GM19467 (cell line): ENCODE measurements around the gene CAND2.
"Not testable (repeated sequence)": the region's sequence is repeated elsewhere in the genome, so short reads cannot be mapped to it uniquely, and the experiment has no call there.

Experiments used
- ATAC-seq: cut with Tn5 transposase; IDR thresholded peaks from one replicate; pipeline ENCODE4 v1.9.1; 2021; ENCODE audit warnings: mild to moderate bottlenecking, moderate library complexity; ENCODE audit not compliant: unreplicated experiment

The CAND2 gene

DNA sequence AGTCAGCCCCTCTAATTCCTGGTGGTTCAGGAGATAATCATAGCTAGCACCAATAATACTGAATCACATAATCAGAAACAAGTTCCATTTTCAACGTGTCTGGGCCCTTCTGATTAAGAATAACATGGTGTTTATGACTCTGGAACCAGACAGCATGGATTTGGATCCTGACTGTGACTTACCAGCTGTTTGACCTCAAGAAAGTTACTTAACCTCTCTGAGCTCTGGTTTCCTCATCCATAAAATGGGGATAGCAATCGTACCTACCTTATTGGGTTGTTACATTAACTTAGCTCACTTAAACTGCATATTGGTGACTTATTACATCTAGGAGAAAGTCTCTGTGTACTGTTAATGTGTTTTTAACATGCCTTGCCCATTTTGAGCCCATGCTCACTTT, 26.7 kb upstream of the CAND2 start:
- no peak for ATAC-seq

GRCh38 chr3:12771236-12771635, 25.2 kb upstream of the CAND2 start:
- no peak for ATAC-seq

DNA sequence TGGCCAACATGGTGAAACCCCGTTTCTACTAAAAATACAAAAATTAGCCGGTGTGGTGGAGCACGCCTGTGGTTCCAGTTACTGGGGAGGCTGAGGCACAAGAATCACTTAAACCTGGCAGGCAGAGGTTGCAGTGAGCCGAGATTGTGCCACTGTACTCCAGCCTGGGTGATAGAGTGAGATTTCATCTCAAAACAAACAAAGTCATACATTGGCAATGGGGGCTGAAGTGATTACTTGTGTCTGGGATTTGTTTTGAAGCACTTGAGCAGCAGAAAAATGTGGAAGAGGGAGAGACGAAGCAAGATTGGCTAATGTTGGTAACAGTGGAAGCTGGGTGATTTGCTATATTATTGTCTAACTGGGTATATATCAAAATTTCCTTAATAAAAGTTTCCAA, 24.0 kb upstream of the CAND2 start:
- ATAC-seq = no peak

DNA sequence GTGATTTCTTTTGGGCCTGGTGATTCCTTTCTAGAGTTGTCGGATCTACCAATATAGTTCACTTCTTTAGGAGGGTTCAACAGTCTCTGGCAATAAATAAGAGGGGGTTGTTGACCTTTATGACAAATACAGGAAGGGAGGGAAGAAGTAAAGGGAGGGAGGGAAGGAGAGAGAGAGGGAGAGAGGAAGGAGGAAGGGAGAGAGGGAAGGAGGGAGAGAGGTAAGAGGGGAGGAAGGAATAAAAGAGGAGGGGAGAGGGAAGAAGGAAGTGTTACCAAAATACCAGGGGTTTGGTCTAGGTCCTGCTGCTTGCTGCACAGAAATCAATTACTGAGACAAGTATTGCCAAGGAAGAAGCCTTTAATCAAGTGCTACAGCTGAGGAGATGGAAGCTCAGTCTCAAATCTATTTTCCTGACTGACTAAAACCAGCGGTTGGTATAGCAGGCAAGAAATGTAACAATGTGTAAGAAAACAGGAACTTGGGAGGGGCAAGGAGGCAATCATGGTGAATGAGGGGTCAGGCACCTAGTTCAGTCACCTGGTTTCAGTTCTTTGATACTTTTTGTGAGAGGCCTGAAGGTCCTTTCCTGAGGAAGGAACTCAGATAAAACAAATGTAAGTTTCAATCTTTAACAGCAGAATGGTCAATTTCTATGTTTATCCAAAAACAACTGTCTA, 23.3 kb upstream of the CAND2 start:
- no peak for ATAC-seq

GRCh38 chr3:12773710-12774086, 22.8 kb upstream of the CAND2 start:
- no peak for ATAC-seq

GRCh38 chr3:12774619-12775018, 21.9 kb upstream of the CAND2 start:
- no peak for ATAC-seq

GRCh38 chr3:12775226-12775625, 21.3 kb upstream of the CAND2 start:
- no peak for ATAC-seq

DNA sequence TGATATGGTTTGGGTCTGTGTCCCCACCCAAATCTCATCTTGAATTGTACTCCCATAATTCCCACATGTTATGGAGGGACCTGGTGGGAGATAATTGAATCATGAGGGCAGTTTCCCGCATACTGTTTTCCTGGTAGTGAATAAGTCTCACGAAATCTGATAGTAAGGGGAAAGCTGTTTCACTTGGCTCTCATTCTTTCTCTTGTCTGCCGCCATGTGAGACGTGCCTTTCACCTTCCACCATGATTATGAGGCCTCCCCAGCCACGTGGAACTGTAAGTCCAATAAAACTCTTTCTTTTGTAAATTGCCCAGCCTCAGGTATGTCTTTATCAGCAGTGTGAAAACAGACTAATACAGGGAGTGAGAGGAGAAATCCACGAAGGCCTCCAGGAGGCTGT, 20.5 kb upstream of the CAND2 start:
- ATAC-seq = not testable (repeated sequence)

GRCh38 chr3:12777171-12777570, 19.3 kb upstream of the CAND2 start:
- no peak for ATAC-seq

DNA sequence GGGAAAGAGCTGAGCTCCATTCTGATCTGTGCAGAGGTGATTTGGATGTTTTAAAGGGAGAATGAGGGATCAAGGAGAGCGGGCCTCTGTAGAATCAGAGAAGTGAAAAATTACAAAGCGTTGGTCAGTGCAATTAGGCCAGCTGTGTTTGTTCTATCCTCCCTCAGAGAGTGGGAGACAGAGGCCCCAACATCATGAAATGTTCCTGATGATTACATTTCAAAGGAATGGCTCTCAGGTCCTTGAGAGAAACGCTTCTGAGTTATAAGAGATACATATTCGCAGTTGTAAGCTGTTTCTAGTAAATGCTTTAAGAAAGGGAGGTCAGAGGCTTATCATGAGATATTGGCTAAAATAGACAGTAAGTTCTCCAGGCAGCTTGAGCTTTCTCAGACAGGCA, 15.7 kb upstream of the CAND2 start:
- ATAC-seq = no peak

GRCh38 chr3:12782172-12782815, 14.2 kb upstream of the CAND2 start:
- ATAC-seq = no peak

- ATAC-seq = no peak
Measured at GRCh38 chr3:12785096-12785495, 11.4 kb upstream of the CAND2 start.

GRCh38 chr3:12787346-12787745, 9.1 kb upstream of the CAND2 start:
- not testable (repeated sequence) for ATAC-seq

DNA sequence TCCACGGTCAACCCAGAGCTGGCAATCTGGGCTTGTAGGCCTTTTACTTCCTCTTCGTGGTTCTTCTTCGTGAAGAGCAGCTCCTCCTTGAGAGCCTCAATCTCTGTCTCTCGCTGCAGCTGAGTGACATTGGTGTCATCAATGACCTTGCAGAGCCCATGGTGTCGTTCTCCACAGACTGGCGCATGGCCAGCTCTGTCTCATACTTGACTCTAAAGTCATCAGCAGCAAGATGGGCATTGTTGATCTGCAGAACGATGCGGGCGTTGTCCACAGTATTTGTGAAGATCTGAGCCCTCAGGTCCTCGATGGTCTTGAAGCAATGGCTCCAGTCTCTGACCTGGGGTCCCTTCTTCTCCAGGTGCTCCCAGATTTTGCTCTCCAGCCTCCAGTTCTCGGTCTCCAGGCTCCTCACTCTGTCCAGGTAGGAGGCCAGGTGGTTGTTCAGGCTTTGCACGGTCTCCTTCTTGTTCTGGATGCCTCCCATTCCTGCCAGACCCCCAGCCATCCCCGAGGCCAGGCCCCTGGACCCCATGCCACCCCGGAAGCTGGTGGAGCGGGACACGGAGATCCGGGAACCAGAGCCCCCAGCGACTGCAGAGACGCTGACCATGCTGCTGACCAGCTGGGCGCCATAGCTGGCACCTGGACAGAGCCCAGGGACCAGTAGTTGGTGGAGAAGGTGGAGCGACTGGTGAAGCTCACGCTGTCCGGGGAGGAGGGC, 8.4 kb upstream of the CAND2 start:
- not testable (repeated sequence) for ATAC-seq

DNA sequence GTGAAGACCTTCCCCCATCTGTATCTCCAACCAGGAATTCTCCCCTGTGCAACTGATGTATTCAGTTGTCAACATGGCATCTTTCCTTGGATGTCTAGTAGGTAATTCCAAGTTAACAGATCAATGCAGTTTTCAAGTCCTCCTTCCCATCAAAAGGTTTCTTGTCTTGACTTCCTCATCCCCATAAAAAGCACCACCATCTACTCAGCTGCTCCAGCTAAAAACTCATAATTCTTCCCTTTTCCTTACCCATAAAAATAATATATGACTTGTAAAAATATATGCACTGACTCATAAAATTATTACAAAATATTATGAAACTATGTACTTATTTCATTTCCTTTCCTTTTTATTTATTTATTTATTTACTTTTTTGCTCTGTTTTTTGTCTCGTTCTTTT, 5.0 kb upstream of the CAND2 start:
- ATAC-seq = no peak

GRCh38 chr3:12793701-12794100, 2.8 kb upstream of the CAND2 start:
- ATAC-seq = no peak

DNA sequence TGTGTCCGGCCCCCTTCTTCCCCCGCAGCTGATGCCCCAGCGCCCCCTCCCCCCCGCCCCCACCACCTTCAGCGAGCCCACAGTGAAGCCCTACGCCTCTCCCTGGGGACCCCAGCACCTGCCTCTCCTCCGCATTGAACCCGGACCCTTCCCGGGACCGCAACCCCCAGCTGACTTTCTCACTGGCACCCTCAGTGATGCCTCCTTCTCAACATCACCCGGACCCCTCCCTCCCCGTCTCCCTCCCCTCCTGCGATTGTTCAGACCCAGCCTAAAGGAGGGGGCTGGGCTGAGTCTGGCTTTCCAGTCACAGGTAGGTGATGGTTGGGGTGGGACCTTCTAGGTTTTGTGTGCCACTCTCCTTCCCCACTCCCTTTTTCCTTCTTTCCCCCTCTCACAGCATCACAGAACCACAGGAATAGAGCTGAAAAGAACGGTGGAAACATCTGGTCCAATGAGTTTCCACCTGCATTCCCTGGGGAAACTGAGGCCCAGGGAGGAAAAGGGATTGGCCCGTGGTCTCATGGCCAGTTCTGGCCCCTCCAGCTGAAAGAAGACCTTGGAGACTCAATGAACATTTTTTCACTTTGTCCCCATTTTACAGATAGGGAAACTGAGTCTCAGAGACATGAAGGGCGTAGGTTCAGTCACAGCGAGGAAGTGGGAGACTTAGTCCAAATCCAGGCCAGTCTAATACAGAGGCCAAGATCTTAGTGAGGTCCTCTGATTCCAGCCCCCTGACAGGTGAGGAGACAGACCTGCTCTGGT, 828 bp downstream of the CAND2 start:
- no peak for ATAC-seq

DNA sequence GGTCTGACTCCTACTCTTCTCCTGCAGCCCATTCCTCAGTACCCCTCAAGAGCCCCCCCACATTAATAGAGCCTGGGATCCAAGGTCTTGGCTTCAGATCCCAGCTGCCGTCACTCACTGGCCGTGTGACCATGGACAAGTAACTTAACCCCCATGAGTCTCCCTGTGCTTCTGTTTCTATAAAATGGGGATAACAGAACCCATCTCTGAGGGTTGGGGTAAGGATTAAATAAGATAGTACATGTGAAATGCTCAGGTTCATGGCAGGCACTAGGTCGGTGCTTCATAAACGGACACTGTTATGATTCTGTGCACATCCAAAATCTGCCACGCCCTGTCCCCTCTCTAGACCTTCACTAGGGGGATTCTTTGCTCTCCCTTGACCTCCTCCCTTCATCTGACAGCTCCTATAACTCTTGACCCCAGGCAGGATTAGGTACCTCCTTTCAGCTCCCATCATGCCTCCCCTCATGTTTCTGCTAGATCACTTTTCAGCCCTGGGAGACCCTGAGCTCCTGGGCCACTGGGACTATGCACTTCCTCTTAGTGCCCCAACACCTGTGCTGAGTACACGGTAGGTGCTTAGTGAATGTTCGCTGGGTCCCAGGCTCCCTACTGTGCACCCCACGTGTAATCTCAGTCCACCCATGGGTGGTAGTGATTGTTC, 1.5 kb downstream of the CAND2 start:
- no peak for ATAC-seq

DNA sequence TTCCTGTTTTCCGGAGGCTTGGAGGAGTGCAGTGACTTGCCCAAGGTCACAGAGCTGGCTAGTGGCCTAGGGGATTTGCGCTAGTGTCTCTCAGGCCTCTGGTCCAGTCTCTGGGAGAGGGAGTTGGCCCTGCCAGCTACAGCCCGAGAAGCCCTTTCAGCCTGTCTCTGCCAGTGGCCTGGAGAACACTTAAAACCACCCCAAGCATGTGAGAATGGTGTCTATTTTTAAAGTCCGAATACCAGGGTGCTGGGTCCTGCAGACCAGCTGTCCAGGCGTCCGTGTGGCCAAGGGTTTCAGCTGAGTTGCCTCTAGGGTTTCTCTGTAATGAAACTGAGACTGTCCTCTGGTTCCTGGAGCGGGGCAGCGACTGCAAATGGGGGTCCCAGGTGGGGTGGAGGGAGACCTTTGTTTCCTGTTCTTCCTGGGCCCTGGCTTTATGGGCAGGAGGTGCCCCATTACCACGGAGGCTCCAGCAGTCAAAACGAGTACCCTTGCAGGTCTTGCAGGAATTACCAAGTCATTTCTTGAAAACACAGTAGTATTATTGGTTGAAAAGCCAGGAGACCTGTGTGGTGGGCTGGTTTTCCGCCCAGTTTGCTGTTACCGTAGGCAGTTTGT, 2.2 kb downstream of the CAND2 start:
- ATAC-seq = no peak
